Measurements from ENCODE around the gene MEGF9.

The MEGF9 gene

DNA sequence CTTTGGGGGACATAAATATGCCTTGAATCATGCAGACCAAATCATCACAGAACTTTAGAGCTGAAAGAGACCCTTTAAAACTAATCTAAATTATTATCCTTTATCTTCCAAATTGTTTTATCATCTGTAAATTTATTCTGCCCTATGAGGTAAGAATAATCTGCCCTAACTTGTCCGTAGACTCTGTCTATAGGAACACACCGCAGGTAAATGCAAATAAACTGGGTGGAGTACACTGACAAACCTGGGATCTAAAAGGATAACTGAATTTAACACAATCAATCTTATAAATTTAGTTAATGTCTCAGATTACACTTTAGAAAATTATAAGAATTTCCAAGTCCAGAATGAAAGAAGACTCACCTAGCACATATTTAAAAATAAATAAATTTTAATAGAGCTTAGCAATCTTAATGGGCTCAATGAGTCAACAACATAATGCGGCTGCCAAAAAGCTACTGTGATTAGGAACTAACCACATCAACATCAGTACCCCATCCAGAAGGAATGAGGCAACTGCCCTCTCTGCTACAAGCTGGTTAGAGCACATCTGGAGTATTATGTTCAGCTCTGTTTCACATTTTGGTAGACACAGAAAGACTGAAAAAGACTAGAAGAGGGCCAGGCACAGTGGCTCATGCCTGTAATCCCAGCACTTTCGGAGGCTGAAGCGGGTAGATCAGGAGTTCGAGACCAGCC is 5.6 kb downstream of the MEGF9 start:
- DNase-seq (ENCODE audit: extremely low read depth, insufficient read length), result no peak
- H3K36me3 ChIP-seq (ENCODE audit: control insufficient read depth, insufficient read depth, low read length), result no peaks in the 10 kb centered on the region

DNA sequence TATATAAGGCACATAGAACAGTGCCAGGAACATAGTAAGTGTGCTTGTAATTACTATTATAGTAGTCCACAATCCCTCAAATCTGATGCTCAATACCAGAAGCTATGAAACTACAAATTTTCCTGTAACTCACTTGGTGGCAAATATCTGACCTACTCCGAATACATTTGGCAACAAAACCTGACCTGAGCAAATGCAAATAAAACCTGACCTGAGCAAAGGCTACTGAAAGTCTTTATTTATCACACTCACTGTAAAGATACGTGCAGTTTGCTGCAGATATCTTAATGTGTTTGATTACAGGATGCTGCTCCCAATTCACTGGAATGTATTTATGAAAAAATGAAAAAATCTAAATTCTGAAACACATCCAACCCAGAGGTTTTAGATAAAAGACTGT is 7.1 kb downstream of the MEGF9 start:
- Histone ChIP-seq H3K4me3 (replicated peaks; ENCODE audit: low read depth, low read length) (no peak overlapping the region), H3K36me3 (ENCODE audit: control insufficient read depth, insufficient read depth, low read length) (no peaks in the 10 kb centered on the region), H3K27me3 (replicated peaks; ENCODE audit: control insufficient read depth, insufficient read depth, low read length) (no peaks in the 10 kb centered on the region)
- DNase-seq (ENCODE audit: extremely low read depth, insufficient read length), result no peak
- TF ChIP-seq, protein P1, sequence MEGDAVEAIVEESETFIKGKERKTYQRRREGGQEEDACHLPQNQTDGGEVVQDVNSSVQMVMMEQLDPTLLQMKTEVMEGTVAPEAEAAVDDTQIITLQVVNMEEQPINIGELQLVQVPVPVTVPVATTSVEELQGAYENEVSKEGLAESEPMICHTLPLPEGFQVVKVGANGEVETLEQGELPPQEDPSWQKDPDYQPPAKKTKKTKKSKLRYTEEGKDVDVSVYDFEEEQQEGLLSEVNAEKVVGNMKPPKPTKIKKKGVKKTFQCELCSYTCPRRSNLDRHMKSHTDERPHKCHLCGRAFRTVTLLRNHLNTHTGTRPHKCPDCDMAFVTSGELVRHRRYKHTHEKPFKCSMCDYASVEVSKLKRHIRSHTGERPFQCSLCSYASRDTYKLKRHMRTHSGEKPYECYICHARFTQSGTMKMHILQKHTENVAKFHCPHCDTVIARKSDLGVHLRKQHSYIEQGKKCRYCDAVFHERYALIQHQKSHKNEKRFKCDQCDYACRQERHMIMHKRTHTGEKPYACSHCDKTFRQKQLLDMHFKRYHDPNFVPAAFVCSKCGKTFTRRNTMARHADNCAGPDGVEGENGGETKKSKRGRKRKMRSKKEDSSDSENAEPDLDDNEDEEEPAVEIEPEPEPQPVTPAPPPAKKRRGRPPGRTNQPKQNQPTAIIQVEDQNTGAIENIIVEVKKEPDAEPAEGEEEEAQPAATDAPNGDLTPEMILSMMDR (IDR thresholded peaks at IDR 0.05; ENCODE audit: insufficient read depth, low read length, poor library complexity, severe bottlenecking), result no peak

More for the DNA sequence above, 5.6 kb downstream of the MEGF9 start:
- H3K27me3 ChIP-seq (replicated peaks; ENCODE audit: control insufficient read depth, insufficient read depth, low read length), result no peaks in the 10 kb centered on the region
- no peak overlapping the region for H3K4me3 ChIP-seq (replicated peaks; ENCODE audit: low read depth, low read length)
- TF ChIP-seq, protein P1 (IDR thresholded peaks at IDR 0.05; ENCODE audit: insufficient read depth, low read length, poor library complexity, severe bottlenecking), result no peak

DNA sequence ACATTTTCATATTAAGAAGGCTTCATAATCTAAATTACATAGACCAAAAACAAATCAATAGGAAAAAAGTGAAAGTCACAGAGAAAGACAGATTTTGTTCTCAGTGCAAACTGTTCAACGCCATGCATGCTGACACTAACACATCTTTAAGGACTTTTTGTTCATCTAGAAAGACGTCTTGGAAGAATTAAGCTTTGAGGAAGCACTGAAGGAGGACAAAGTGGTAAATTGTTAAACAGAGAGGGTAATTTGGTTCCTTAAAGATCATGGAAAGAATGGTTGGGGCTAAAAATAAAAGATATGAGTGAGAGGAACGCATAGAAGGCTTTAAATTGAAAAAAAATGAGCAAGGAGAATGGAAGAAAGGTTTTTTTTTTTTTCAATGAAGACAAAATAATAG is 9.1 kb downstream of the MEGF9 start:
- DNase-seq (ENCODE audit: extremely low read depth, insufficient read length), result no peak
- Histone ChIP-seq H3K36me3 (ENCODE audit: control insufficient read depth, insufficient read depth, low read length) (no peaks in the 10 kb centered on the region), H3K27me3 (replicated peaks; ENCODE audit: control insufficient read depth, insufficient read depth, low read length) (no peaks in the 10 kb centered on the region), H3K4me3 (replicated peaks; ENCODE audit: low read depth, low read length) (no peak overlapping the region)
- TF ChIP-seq, protein P1 (IDR thresholded peaks at IDR 0.05; ENCODE audit: insufficient read depth, low read length, poor library complexity, severe bottlenecking), result no peak

DNA sequence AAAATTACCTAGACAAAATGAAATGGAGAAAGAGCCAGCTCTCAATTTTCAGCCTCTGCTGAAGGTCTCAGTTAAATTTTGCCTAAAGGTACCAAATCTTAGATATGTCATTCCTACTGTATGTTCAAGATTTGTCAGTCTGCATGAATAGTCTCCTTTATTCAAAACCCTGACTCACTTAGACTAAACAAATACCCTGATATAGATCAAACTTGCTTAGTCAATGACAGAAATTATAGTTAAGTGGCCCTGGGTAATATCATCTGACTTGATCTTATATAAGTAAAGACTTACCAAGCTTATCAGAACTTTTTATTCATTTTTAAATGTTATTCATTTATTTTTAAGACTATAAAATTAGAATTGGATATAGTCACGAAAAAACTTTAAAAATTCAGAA is 12.2 kb downstream of the MEGF9 start:
- no peak for DNase-seq (ENCODE audit: extremely low read depth, insufficient read length)
- TF ChIP-seq, protein P1 (IDR thresholded peaks at IDR 0.05; ENCODE audit: insufficient read depth, low read length, poor library complexity, severe bottlenecking), result no peak
- H3K27me3 ChIP-seq (replicated peaks; ENCODE audit: control insufficient read depth, insufficient read depth, low read length), result no peaks in the 10 kb centered on the region
- no peaks in the 10 kb centered on the region for H3K36me3 ChIP-seq (ENCODE audit: control insufficient read depth, insufficient read depth, low read length)
- H3K4me3 ChIP-seq (replicated peaks; ENCODE audit: low read depth, low read length), result no peak overlapping the region

GRCh38 chr9:120701248-120701647 is 13.0 kb downstream of the MEGF9 start:
- Histone ChIP-seq H3K27me3 (replicated peaks; ENCODE audit: control insufficient read depth, insufficient read depth, low read length) (no peaks in the 10 kb centered on the region), H3K4me3 (replicated peaks; ENCODE audit: low read depth, low read length) (no peak overlapping the region), H3K36me3 (ENCODE audit: control insufficient read depth, insufficient read depth, low read length) (no peaks in the 10 kb centered on the region)
- DNase-seq (ENCODE audit: extremely low read depth, insufficient read length), result no peak
- TF ChIP-seq, protein P1 (IDR thresholded peaks at IDR 0.05; ENCODE audit: insufficient read depth, low read length, poor library complexity, severe bottlenecking), result no peak

GRCh38 chr9:120698766-120699165 is 15.5 kb downstream of the MEGF9 start:
- no peaks in the 10 kb centered on the region for H3K36me3 ChIP-seq (ENCODE audit: control insufficient read depth, insufficient read depth, low read length)
- TF ChIP-seq, protein P1 (IDR thresholded peaks at IDR 0.05; ENCODE audit: insufficient read depth, low read length, poor library complexity, severe bottlenecking), result no peak
- DNase-seq (ENCODE audit: extremely low read depth, insufficient read length), result no peak
- no peaks in the 10 kb centered on the region for H3K27me3 ChIP-seq (replicated peaks; ENCODE audit: control insufficient read depth, insufficient read depth, low read length)
- H3K4me3 ChIP-seq (replicated peaks; ENCODE audit: low read depth, low read length), result no peak overlapping the region
